Inferior parietal cortex (tissue), 1 donor: Measurements from ENCODE around the gene TAF9B.
"Not testable (repeated sequence)": the region's sequence is repeated elsewhere in the genome, so short reads cannot be mapped to it uniquely, and the experiment has no call there.

Source experiments
- DNase-seq: peaks from one replicate; pipeline ENCODE4 v3.0.0-alpha.2; 2016; ENCODE audit errors: extremely low spot score

Gene TAF9B

DNA sequence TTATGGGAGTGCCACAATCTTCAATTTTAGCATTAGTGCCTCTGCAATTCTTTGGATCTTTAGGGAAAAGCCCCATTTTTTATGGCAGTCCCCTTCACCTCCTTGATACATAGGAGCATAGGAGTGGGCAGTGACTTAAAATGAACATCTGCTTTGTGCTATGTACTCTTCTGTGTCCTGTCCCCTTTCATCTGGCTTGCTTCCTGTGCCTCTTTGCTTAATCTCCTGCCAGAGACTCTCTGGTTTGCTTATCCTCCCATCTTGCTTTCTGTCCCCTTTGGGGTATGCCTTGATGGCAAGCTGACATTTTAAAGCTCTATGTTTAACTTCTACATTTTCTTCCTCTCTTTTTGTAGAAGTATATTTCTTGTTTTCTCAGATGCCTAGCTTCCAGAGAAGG lies 23.1 kb downstream of the TAF9B start:
- DNase-seq: no peak

DNA sequence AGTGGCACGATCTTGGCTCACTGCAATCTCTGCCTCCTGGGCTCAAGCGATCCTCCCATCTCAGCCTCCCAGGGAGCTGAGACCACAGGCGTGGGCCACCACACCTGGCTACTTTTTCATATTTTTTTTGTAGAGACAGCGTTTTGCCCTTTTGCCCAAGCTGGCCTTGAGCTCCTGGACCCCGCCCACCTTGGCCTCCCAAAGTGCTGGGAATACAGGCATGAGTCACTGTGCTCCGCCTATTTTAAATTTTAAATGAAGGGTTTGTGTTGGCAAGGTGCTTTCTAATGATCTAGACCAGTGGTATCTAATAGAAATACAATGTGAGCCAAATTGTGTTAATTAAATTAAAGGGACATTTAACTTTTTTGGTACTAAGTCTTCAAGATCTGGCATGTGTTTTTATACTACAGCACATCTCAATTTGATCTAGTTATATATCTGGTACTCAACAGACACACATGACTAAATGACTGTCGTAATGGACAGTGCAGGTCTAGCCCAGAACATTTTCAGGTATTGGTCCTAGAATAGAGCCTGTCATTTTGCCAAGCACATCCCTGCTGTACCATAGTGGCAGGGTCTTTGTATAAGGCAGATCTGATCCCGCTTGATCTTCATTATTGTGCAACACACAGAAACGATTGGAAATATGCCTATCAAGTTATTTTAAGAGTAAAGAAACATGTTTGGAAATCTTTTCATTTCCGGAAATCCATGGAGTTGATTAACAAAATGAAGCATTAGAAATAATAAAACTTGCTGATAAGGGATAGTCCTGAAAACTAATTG lies 28.1 kb downstream of the TAF9B start:
- no peak for DNase-seq

DNA sequence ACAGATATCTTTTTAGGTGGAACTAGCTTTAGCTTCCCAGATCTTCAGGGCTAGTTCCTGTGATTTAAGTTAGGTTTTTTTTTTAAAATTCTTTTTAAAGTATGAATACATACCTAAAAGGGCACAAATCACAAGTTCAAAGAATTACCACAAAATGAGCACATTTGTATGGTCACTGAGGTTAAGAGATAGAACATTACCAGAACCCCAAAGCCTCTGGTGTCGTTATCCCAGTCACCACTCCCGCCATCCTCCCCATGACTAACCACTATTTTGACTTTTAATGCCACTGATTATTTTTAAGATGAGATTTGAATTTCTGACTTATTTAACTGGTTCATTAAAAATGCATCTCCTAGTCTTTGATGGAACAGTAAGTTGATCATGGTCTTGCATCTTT lies 30.0 kb downstream of the TAF9B start:
- no peak for DNase-seq

DNA sequence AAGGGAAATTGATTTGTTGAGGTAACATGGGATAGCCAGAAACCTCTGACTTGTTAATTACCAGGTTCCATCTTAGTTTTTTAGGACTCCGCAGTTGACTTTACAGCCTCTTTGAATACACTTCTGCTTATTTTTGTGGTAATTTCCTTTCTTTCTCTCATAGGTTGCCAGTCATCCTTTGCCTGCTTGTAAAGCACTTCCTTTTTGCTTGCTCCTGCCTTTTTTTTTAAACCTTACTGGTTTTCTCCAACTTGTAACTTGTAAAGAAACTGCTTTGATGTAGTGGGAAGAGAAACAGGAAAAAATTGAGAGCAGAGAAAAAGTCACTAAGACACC lies 32.8 kb downstream of the TAF9B start:
- DNase-seq: no peak

DNA sequence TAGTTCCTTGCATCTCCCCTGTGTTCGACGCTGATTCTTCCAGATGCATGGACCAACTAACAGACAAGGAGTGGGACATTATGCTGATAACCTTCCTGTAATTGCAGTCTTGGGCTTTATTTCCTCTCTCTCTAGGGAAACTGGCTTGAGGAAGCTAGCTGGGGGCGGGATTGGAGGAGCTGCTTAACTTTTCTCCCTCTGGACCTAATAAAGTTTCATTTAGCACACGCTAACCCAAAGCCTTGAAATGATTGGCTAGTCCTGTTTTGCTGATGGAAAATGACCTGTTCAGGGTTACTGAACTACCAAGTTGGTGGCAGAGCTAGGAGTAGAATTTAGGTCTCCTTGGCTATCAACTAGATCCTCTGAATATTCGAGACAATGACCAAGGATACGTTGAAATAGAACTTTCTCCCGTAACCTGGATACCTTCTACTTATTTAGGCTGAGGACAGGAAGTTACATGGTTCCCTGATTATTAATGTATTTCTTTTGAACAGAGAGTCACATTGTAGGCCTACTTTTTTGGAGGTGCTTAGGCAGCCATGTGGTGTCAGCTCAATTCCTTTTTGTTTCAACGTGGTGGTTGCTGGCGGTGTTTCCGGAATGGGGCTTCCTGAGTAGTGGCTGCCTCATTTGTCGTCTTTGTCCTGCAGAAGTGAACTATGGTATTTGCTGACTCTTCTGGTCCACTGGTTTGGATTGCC lies 33.4 kb downstream of the TAF9B start:
- no peak for DNase-seq

DNA sequence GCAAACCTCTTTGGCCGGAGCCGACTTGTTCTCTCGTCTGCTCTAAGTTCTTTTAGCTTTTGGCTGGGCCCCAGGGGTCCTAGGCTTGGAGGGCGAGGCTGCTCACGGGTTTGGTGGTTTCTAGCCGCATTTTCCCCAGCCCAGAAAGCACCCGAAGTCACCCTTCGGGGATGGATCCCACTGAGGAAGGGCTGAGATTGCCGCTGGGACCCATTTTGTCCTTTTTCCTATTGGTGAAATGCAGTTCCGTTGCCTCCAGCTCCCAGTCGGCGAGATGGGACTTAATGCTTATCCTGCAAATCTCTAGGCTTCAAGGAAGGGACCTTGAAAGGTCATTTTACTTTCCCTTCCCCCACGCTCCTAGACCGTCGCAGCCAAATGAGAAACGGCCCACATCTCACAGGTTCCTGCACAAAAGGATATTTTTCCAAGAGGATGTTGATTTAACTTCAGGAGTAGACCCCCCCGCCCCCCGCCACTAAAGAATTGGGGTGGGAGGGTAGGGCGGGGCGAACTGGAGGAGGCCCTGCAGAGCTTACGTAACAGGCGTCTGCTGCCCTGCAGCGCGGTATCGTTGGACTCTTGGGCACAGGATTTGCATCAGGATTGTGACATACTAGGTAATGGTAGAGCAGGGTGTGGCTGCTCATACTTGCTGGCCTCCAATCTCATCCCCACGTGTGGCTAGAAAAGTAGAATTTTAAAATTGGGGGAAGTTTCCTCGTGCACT lies 34.8 kb downstream of the TAF9B start:
- peak; percentile 16 for DNase-seq

DNA sequence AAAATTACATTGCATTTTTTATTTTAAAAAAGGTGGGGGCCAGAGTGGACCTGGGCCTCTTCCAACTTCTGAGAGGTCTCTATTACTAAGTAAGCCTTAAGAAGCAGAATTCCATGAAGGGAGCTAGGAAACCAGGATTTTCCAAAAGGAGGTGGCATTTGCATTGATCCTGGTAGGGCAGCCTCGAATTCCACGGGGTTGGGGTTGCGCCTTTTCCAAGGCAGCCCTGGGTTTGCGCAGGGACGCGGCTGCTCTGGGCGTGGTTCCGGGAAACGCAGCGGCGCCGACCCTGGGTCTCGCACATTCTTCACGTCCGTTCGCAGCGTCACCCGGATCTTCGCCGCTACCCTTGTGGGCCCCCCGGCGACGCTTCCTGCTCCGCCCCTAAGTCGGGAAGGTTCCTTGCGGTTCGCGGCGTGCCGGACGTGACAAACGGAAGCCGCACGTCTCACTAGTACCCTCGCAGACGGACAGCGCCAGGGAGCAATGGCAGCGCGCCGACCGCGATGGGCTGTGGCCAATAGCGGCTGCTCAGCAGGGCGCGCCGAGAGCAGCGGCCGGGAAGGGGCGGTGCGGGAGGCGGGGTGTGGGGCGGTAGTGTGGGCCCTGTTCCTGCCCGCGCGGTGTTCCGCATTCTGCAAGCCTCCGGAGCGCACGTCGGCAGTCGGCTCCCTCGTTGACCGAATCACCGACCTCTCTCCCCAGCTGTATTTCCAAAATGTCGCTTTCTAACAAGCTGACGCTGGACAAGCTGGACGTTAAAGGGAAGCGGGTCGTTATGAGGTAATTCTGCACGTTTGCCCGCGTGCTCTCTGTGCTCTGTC lies 35.6 kb downstream of the TAF9B start, which contains the start of gene PGK1:
Gene PGK1, plus strand, starts transcription at position 626 of the 824 bp plus-strand sequence. Its CDS starts 93 bp downstream, at position 719.
- peak; percentile 88 for DNase-seq

DNA sequence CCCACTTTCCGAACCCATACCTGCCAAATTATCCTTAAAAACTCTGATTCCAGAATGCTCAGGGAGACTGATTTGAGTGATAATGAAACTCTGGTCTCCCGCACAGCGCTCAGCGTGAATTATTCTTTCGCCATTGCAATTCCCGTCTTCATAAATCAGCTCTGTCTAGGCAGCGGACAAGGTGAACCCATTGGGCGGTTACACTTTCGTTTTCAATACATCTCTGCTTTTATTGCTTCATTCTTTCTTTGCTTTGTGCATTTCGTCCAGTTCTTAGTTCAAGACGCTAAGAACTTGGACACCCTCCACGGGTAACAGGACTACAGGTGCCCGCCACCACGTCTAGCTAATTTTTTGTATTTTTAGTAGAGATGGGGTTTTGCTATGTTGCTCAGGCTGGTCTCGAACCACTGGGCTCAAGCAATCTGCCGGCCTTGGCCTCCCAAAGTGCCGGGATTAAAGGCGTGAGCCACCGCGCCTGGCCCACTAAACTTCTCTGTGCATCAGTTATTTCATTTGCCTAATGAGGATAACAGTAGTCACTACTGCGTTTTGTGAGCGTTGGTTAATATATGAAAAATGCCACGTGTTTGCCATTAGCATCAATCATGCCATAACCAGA lies 36.3 kb downstream of the TAF9B start:
- no peak for DNase-seq

DNA sequence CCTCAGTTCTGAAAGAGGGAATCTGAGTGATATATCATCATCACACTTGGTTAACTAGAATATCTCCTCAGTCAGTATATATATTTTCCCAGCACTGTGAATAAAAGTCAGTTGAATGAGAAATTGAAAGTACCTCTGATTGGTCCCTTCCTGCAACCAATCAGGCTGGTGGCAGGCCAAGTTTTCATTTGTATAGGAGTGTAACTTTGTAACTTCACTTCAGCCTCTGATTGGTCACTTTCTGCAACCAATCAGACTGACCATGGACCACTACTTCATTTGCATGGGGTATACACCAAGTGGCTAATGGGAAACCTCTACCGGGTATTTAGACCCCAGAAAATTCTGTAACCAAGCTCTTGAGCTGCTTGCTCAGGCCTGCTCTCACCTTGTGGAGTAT lies 37.4 kb downstream of the TAF9B start:
- no peak for DNase-seq

DNA sequence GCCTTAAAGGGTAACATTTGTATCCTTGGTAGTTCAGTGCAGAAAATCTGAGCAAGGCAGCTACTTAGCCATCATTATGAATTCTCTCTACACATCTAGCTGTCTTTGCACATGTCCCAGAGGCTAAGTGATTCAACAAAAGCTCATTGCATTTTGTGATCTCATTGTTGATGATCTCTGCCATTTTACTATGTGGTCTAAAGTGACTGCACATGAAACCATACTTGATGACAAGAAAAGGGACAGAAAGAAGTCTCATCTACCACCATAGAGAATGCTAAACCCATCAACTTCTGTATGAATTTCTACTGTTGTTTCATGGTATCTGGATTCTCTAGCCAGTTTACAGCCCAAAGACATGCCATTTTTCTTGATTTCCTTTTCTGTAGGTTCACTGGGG lies 41.3 kb downstream of the TAF9B start:
- no peak for DNase-seq

DNA sequence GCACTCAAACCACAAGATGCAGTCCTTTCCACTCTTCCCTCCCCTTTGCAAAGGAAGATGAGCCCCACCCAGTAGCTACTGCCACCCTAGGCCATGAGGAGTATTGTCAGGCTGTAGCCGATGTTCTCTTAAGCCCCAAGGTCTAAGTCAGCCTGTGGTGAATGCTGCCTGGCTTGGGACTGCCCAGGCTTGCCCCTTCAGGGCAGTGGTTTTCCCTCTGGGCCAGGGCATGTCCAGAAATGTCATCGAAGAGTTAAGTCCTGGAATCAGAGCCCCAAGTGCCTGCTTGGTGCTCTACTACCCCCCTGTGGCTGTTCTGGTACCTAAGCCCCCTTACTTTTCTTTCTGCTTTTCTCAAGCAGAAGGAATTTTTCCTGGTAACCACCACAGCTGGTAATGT lies 47.2 kb downstream of the TAF9B start:
- DNase-seq: no peak

DNA sequence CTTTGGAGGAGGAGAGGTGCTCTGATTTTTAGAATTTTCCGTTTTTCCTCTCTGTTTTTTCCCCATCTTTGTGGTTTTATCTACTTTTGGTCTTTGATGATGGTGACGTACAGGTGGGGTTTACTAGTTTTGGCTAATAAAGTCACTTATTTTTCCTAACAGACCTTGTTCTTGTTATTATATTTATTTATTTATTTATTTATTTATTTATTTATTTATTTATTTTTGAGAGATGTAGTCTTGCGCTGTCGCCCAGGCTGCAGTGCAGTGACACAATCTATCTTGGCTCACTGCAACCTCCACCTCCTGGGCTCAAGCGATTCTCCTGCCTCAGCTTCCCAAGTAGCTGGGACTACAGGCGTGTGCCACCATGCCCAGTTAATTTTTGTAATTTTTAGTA lies 58.0 kb downstream of the TAF9B start:
- not testable (repeated sequence) for DNase-seq
